Gastroesophageal sphincter (tissue), 4 donors: Measurements from ENCODE around the gene MYPN. TPM values are rescaled to one million over a fixed set of nuclear protein-coding genes. Genes with fewer than 3 reads are reported as not detected.

Source experiments
- ATAC-seq: fragments of 150-250 bp; one replicate; pipeline ENCODE4 v1.9.1; 2016; ENCODE audit warnings: mild to moderate bottlenecking, moderate library complexity
- H3K27ac ChIP-seq, 4 donors: fragments of 200-600 bp; sonication (generic) in 3 of 4; 1 replicate in 3 of 4; 2 replicates in 1 of 4; pipeline ENCODE4 v1.5.1; 2016 to 2019
- H3K27me3 ChIP-seq: fragments of 200-600 bp; sonication (generic); one replicate; pipeline ENCODE4 v1.5.1; 2019
- H3K36me3 ChIP-seq, 2 donors: fragments of 200-600 bp; sonication (generic); one replicate each; pipeline ENCODE4 v1.5.1; 2019; ENCODE audit warnings: control low read depth in 1 of 2
- H3K4me1 ChIP-seq, 3 donors: fragments of 200-600 bp; sonication (generic); 1 replicate in 2 of 3; 2 replicates in 1 of 3; pipeline ENCODE4 v1.5.1; 2016 to 2019; ENCODE audit warnings: control low read depth in 2 of 3
- H3K4me3 ChIP-seq, 2 donors: fragments of 200-600 bp; sonication (generic); one replicate each; pipeline ENCODE4 v1.5.1; 2019; ENCODE audit warnings: mild to moderate bottlenecking in 1 of 2, moderate library complexity in 1 of 2
- H3K9me3 ChIP-seq, 3 donors: fragments of 200-600 bp; sonication (generic); one replicate each; pipeline ENCODE4 v1.5.1; 2017 to 2019; ENCODE audit warnings: control low read depth in 2 of 3
- EP300 ChIP-seq: sonication (generic); formaldehyde crosslinking; IDR thresholded peaks from one replicate; pipeline ENCODE4 v1.6.1; 2017; ENCODE audit warnings: antibody characterized with exemption, mild to moderate bottlenecking
- POLR2A ChIP-seq, 2 donors: fragments of 450-650 bp; IDR thresholded peaks; one replicate each; pipeline ENCODE4 v1.6.1; 2017; ENCODE audit warnings: antibody characterized with exemption in 2 of 2, mild to moderate bottlenecking in 2 of 2, moderate library complexity in 1 of 2
- POLR2AphosphoS5 ChIP-seq: sonication (generic); formaldehyde crosslinking; IDR thresholded peaks from one replicate; pipeline ENCODE4 v1.6.1; 2017; ENCODE audit warnings: antibody characterized with exemption
- WGBS, 2 donors: methylation state at CpG; one replicate each; pipeline ENCODE4 v1.1.5; 2018; ENCODE audit warnings: low coverage in 1 of 2; 5-methylcytosine and 5-hydroxymethylcytosine counted together
- total RNA-seq, 4 donors: library from RNA; depleted of rRNA; stranded (reverse); fragments of >200 nt; gene quantifications; one replicate each; pipeline ENCODE4 v1.1.0, GENCODE V29; 2016
- TF ChIP-seq, protein P1 (sequence below), 4 experiments: fragments of 200-600 bp in 2 of 4; fragments of 450-650 bp in 2 of 4; sonication (generic) in 1 of 4; IDR thresholded peaks; one replicate each; pipeline ENCODE4 v1.5.1; 2017 to 2019; ENCODE audit warnings: antibody characterized with exemption in 4 of 4, mild to moderate bottlenecking in 2 of 4, moderate library complexity in 2 of 4

Gene MYPN
- total RNA-seq, 4 donors from 2014 or later: 0.79 to 1.9 TPM; not detected in 2

DNA sequence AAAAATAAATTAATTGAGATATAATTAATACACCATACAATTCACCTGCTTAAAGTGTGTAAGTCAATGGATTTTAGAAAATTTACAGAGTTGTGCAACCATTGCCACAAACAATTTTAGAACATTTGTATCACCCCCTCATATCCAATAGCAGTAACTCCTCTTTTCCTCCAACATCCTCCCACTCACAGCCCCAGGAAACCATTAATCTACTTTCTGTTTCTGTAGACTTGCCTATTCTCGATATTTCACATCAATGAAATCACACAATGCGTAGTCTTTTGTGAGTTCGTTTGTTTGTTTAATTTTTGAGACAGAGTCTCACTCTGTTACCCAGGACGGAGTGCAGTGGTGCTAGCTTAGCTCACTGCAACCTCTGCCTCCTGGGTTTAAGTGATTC lies 20.5 kb upstream of the MYPN start:
- Histone ChIP-seq H3K36me3 (no peaks in the 10 kb centered on the region), H3K4me1 (no peaks in the 10 kb centered on the region), H3K27me3 (no peaks in the 10 kb centered on the region), H3K27ac (no peak overlapping the region), H3K9me3 (no peaks in the 10 kb centered on the region), H3K4me3 (no peak overlapping the region)
- TF ChIP-seq EP300 (no peak), POLR2AphosphoS5 (no peak)
- TF ChIP-seq, protein P1, sequence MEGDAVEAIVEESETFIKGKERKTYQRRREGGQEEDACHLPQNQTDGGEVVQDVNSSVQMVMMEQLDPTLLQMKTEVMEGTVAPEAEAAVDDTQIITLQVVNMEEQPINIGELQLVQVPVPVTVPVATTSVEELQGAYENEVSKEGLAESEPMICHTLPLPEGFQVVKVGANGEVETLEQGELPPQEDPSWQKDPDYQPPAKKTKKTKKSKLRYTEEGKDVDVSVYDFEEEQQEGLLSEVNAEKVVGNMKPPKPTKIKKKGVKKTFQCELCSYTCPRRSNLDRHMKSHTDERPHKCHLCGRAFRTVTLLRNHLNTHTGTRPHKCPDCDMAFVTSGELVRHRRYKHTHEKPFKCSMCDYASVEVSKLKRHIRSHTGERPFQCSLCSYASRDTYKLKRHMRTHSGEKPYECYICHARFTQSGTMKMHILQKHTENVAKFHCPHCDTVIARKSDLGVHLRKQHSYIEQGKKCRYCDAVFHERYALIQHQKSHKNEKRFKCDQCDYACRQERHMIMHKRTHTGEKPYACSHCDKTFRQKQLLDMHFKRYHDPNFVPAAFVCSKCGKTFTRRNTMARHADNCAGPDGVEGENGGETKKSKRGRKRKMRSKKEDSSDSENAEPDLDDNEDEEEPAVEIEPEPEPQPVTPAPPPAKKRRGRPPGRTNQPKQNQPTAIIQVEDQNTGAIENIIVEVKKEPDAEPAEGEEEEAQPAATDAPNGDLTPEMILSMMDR (IDR thresholded peaks at IDR 0.05): no peak
- 45 to 61% methylated on average over 4 of the region's 4 CpGs for WGBS, 2 donors
- ATAC-seq: no peak

DNA sequence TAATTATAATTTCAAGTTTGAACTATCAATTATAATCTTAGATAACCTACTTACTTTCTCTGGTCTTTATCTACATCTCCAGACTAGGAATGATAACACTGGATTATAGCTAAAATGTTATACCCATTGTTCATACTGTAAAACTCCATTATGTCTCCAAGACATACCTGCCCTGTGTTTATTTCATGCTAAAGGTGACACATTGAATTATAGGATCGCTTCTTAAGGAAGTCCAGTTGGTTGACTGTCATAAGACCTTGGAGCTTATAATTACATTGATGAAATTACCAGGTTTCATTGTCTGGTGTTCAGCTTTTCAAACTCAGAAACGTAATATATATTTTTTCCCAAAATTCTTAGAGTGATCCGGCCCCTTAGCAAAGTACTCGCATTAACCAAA lies 18.7 kb upstream of the MYPN start:
- H3K9me3 ChIP-seq: no peaks in the 10 kb centered on the region
- TF ChIP-seq EP300: no peak
- TF ChIP-seq POLR2AphosphoS5: no peak
- no peak for TF ChIP-seq POLR2A (IDR thresholded peaks at IDR 0.05)
- TF ChIP-seq, protein P1 (IDR thresholded peaks at IDR 0.05): no peak
- H3K4me1 ChIP-seq: no peaks in the 10 kb centered on the region
- H3K4me3 ChIP-seq: no peak overlapping the region
- ATAC-seq: no peak
- H3K36me3 ChIP-seq: no peaks in the 10 kb centered on the region
- 71% methylated on average over 3 to 4 of the region's 4 CpGs for WGBS, 2 donors
- H3K27me3 ChIP-seq: no peaks in the 10 kb centered on the region
- H3K27ac ChIP-seq: no peak overlapping the region

DNA sequence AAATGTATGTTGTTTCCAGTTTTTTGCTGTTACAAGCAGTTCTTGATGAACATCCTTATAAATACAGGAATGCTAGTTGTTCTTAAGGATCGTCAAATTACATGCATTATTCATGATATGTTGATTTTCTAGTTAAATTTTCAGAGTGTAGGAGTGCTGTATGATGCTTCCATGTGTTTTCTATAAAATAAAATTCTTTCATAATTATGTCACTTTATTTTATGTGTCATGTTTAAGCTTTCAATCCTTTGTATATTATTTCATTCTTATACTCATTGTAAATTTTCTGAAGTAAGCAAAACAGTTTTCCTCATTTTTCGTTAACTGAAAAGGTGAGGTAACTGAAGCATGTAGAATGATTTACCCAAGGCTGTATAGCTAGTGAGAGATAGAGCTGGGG lies 16.8 kb upstream of the MYPN start:
- Histone ChIP-seq H3K4me1 (peaks cover 0 to 7% (median 4%) of the 10 kb centered on the region in 3 donors), H3K27ac (no peak overlapping the region), H3K9me3 (no peaks in the 10 kb centered on the region), H3K36me3 (no peaks in the 10 kb centered on the region), H3K4me3 (no peak overlapping the region), H3K27me3 (no peaks in the 10 kb centered on the region)
- WGBS, 2 donors: 85 to 88% methylated on average over 2 of the region's 2 CpGs
- ATAC-seq: no peak
- TF ChIP-seq POLR2A (IDR thresholded peaks at IDR 0.05) (no peak), EP300 (no peak), POLR2AphosphoS5 (no peak)
- TF ChIP-seq, protein P1 (IDR thresholded peaks at IDR 0.05): no peak

DNA sequence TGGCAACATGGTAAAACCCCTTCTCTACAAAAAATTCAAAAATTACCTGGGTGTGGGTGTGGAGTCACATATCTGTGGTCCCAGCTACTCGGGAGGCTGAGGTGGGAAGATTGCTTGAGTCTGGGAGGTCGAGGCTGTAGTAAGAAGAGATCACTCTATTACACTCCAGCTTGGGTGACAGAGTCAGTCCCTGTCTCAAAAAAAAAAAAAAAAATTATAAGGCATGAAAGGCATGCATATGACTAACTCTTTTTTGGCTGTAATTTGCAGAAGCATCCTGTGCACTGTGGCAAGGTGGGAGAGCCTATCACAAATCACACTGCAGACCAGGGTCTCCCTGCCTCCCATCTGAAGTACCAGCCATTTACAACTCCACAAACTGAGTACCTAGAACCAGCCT lies 14.1 kb upstream of the MYPN start:
- H3K36me3 ChIP-seq: no peaks in the 10 kb centered on the region
- H3K9me3 ChIP-seq: no peaks in the 10 kb centered on the region
- ATAC-seq: no peak
- H3K4me1 ChIP-seq: peaks cover 0 to 9% (median 4%) of the 10 kb centered on the region in 3 donors
- H3K4me3 ChIP-seq: no peak overlapping the region
- no peaks in the 10 kb centered on the region for H3K27me3 ChIP-seq
- WGBS, 2 donors: 44 to 69% methylated on average over 2 of the region's 2 CpGs
- TF ChIP-seq POLR2A (IDR thresholded peaks at IDR 0.05): no peak
- TF ChIP-seq POLR2AphosphoS5: no peak
- TF ChIP-seq EP300: no peak
- TF ChIP-seq, protein P1 (IDR thresholded peaks at IDR 0.05): no peak
- H3K27ac ChIP-seq: no peak overlapping the region

DNA sequence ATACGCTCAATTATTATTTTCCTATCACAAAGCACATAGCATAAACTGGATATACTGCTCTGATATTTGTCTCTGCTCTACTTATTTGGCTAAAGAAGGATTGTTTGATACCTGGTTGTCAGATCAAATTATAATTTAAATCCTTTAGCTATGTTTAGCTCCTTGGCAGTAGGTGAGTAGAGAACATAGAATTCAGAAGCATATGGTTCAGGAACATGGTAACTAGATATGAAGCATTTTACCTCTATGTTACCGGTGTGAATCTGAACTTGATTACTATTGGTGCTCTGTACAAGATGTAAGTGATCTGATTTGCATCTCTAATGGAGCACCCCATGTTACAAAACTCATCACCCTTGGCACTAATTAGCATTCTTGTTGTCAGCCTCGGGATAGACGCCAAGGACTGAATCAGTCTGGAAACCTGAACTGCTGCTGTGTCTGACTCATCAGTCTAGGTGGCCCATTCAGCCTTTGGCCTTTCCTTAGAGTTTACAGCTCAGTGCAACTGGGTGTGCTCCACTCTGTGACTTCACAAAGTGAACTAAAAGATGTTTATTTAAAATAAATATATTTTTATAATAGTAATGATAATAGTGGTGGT lies 12.3 kb upstream of the MYPN start:
- Histone ChIP-seq H3K36me3 (no peaks in the 10 kb centered on the region), H3K9me3 (no peaks in the 10 kb centered on the region), H3K4me1 (peaks cover 0 to 9% (median 4%) of the 10 kb centered on the region in 3 donors), H3K27ac (peak overlapping the region in 2 of 4 donors; percentile 3 to 34), H3K27me3 (no peaks in the 10 kb centered on the region), H3K4me3 (no peak overlapping the region)
- peak; percentile 70 for ATAC-seq
- peak; percentile 70 for TF ChIP-seq POLR2AphosphoS5
- TF ChIP-seq, protein P1 (IDR thresholded peaks at IDR 0.05): no peak
- WGBS, 2 donors: 44 to 48% methylated on average over 4 of the region's 4 CpGs
